Endothelial cell of umbilical vein (primary cell): ENCODE data around the gene JDP2. TPM values are rescaled to one million over a fixed set of nuclear protein-coding genes. Genes with fewer than 3 reads are reported as not detected.

Experiments used
- BruUV-seq: library from RNA; stranded (reverse); fragments of 400-500 nt; replicated peaks from 2 replicates; lab custom pipeline; 2021; lab: Mats Ljungman, UMichigan
- CTCF ChIA-PET: fragments of 300-600, 350-600 bp; sonication (Branson Sonifier 250); formaldehyde crosslinking; loops from one replicate; lab custom pipeline; 2021; ENCODE audit warnings: antibody characterized with exemption, inconsistent platforms; lab: Charles Lee
- POLR2A ChIA-PET: fragments of 300-600, 350-600 bp; sonication (Branson Sonifier 250); formaldehyde crosslinking; loops from one replicate; lab custom pipeline; 2021; ENCODE audit warnings: antibody characterized with exemption, inconsistent platforms; lab: Charles Lee
- DNase-seq: peaks from one replicate; pipeline ENCODE4 v3.0.0-alpha.2; 2011; ENCODE audit warnings: low read depth, low spot score
- FAIRE-seq: peaks from 2 replicates; lab custom pipeline; 2011; peaks lifted over from hg19 to GRCh38; lab: Jason Lieb, UNC
- H2AFZ ChIP-seq: 2 replicates; pipeline ENCODE4 v1.6.0; 2012; ENCODE audit warnings: low read depth, low read length, control low read depth, inconsistent platforms
- H3K27ac ChIP-seq: 2 replicates; pipeline ENCODE4 v1.5.1; 2011; ENCODE audit warnings: low read depth, mild to moderate bottlenecking, control low read depth, low read length, moderate library complexity; ENCODE audit not compliant: insufficient read depth
- H3K27me3 ChIP-seq, 2 experiments: 2 replicates each; pipeline versions ENCODE4 v1.6.0 to v1.6.1; 2011; ENCODE audit warnings: low read length in 2 of 2, mixed read lengths in 1 of 2; ENCODE audit not compliant: control insufficient read depth in 2 of 2, insufficient read depth in 2 of 2
- H3K36me3 ChIP-seq, 2 experiments: 2 replicates in 1 of 2; 3 replicates in 1 of 2; pipeline ENCODE4 v1.5.1; 2011; ENCODE audit warnings: low read length in 2 of 2, mild to moderate bottlenecking in 1 of 2, moderate library complexity in 1 of 2; ENCODE audit not compliant: control insufficient read depth in 2 of 2, insufficient read depth in 2 of 2; ENCODE audit errors: extremely low read depth in 1 of 2
- H3K4me1 ChIP-seq: 3 replicates; pipeline ENCODE4 v1.5.1; 2011; ENCODE audit warnings: mild to moderate bottlenecking, low read length; ENCODE audit not compliant: control insufficient read depth, insufficient read depth; ENCODE audit errors: extremely low read depth
- H3K4me2 ChIP-seq: 2 replicates; pipeline ENCODE4 v1.6.1; 2011; ENCODE audit warnings: low read length, control low read depth, mixed read lengths; ENCODE audit not compliant: insufficient read depth
- H3K4me3 ChIP-seq, 3 experiments: fragments of 200-600 bp in 1 of 3; sonication (generic), shearing (Covaris generic) in 1 of 3; replicated peaks in 1 of 3; 2 replicates each; pipeline ENCODE4 v1.5.1; 2011 to 2016; ENCODE audit warnings: control low read depth in 3 of 3, low read length in 3 of 3, mild to moderate bottlenecking in 2 of 3, inconsistent platforms in 1 of 3, low read depth in 1 of 3, moderate library complexity in 1 of 3; ENCODE audit not compliant: insufficient read depth in 1 of 3
- H3K79me2 ChIP-seq: 2 replicates; pipeline ENCODE4 v1.6.0; 2012; ENCODE audit warnings: low read length, inconsistent platforms; ENCODE audit not compliant: control insufficient read depth, insufficient read depth
- H3K9ac ChIP-seq: replicated peaks from 2 replicates; pipeline ENCODE3; 2011; ENCODE audit warnings: low read length, control low read depth; ENCODE audit not compliant: insufficient read depth; ENCODE audit errors: extremely low read depth
- H3K9me1 ChIP-seq: replicated peaks from 3 replicates; pipeline ENCODE4 v1.6.0; 2011; ENCODE audit warnings: mild to moderate bottlenecking, low read length; ENCODE audit not compliant: control insufficient read depth, insufficient read depth; ENCODE audit errors: extremely low read depth
- H3K9me3 ChIP-seq: replicated peaks from 2 replicates; pipeline ENCODE4 v1.5.1; 2012; ENCODE audit warnings: low read length, inconsistent platforms; ENCODE audit not compliant: control insufficient read depth, insufficient read depth
- H4K20me1 ChIP-seq: replicated peaks from 2 replicates; pipeline ENCODE3; 2011; ENCODE audit warnings: mild to moderate bottlenecking, low read length; ENCODE audit not compliant: control insufficient read depth, insufficient read depth; ENCODE audit errors: extremely low read depth
- EZH2 ChIP-seq: IDR thresholded peaks from 2 replicates; pipeline ENCODE4 v1.6.1; 2012; ENCODE audit warnings: borderline replicate concordance, low read depth, mild to moderate bottlenecking, moderate library complexity, low read length, inconsistent platforms; ENCODE audit not compliant: severe bottlenecking
- FOS ChIP-seq: IDR thresholded peaks from 2 replicates; pipeline ENCODE4 v1.6.1; 2011; ENCODE audit warnings: mild to moderate bottlenecking, low read length, moderate library complexity, borderline replicate concordance; ENCODE audit not compliant: insufficient read depth
- GATA2 ChIP-seq: IDR thresholded peaks from 2 replicates; pipeline ENCODE4 v1.7.0; 2011; ENCODE audit warnings: low read depth, mild to moderate bottlenecking, moderate library complexity, mixed read lengths, low read length; ENCODE audit not compliant: insufficient read length, insufficient read depth
- JUN ChIP-seq: IDR thresholded peaks from 2 replicates; pipeline ENCODE4 v1.6.1; 2011; ENCODE audit warnings: borderline replicate concordance, low read depth; ENCODE audit not compliant: insufficient read length, insufficient read depth
- MAX ChIP-seq: IDR thresholded peaks from 2 replicates; pipeline ENCODE4 v1.6.1; 2011; ENCODE audit not compliant: insufficient read depth, insufficient read length
- MYC ChIP-seq: IDR thresholded peaks from one replicate; pipeline ENCODE4 v1.6.1; 2011; ENCODE audit warnings: mild to moderate bottlenecking, low read depth, low read length
- POLR2A ChIP-seq: IDR thresholded peaks from 2 replicates; pipeline ENCODE4 v1.6.1; 2012; ENCODE audit warnings: low read depth, mild to moderate bottlenecking, control low read depth, low read length
- POLR2AphosphoS5 ChIP-seq: IDR thresholded peaks from 2 replicates; pipeline ENCODE4 v1.6.1; 2012; ENCODE audit warnings: low read depth, mild to moderate bottlenecking, control low read depth, low read length, moderate library complexity; ENCODE audit not compliant: insufficient read depth
- dilution Hi-C: fragments of 300-500 bp; cut with MboI; formaldehyde crosslinking; loops from one replicate; pipeline ENCODE4 v1.15.0; 2019; ENCODE audit warnings: low sequenced_read_pairs; ENCODE audit not compliant: extremely low pct_ligation_motif_present
- intact Hi-C: fragments of 100-400 bp; cut with micrococcal nuclease; formaldehyde crosslinking; loops from one replicate; pipeline ENCODE4 v1.10.0; 2022
- polyA plus RNA-seq, 4 experiments: library from polyadenylated mRNA; depleted of rRNA in 3 of 4; stranded (reverse) in 3 of 4; unstranded in 1 of 4; fragments of >200 nt; gene quantifications; 2 replicates each; pipeline versions ENCODE4 v1.2.1 to v1.2.3, GENCODE V29; 2011 to 2012; ENCODE audit warnings: missing spikeins in 1 of 4
- total RNA-seq: library from RNA; stranded (reverse); gene quantifications from 2 replicates; pipeline ENCODE4 v1.2.3, GENCODE V29; 2021
- TF ChIP-seq, protein P1 (sequence below), 2 donors: IDR thresholded peaks; 1 replicate in 1 of 2; 2 replicates in 1 of 2; pipeline ENCODE4 v1.5.1; 2011; ENCODE audit warnings: low read length in 2 of 2, mild to moderate bottlenecking in 2 of 2, moderate library complexity in 2 of 2, control low read depth in 1 of 2, inconsistent platforms in 1 of 2, low read depth in 1 of 2; ENCODE audit not compliant: insufficient read depth in 1 of 2; ENCODE audit errors: extremely low read depth in 1 of 2

JDP2 gene
- total and polyA plus RNA-seq, 2 donors (not counting 3 experiments of a cell fraction or from before 2014, with no cell fraction given): 3.2 to 10.6 TPM

GRCh38 chr14:75467763-75468162 is 39.9 kb downstream of the JDP2 start:
- Histone ChIP-seq H4K20me1 (no peaks in the 10 kb centered on the region), H3K4me2 (no peak overlapping the region), H3K9me1 (no peaks in the 10 kb centered on the region), H3K79me2 (no peaks in the 10 kb centered on the region), H3K4me1 (no peaks in the 10 kb centered on the region), H3K4me3 (no peak overlapping the region), H3K9me3 (no peaks in the 10 kb centered on the region), H3K27ac (no peak overlapping the region), H3K27me3 (no peaks in the 10 kb centered on the region), H3K9ac (no peak overlapping the region), H3K36me3 (peaks cover 0 to 3% of the 10 kb centered on the region in 2 experiments), H2AFZ (no peak overlapping the region)
- ChIA-PET POLR2A (no interaction called here), CTCF (interaction anchor here (0.7 kb wide), 1 partner anchor 11 kb away, joined by 4 read pairs; no protein-coding TSS in a partner anchor)
- dilution Hi-C loops: no loop called here
- intact Hi-C loops: no loop called here
- FAIRE-seq (no peak), DNase-seq (no peak)
- TF ChIP-seq MYC (no peak), JUN (no peak), GATA2 (no peak), POLR2AphosphoS5 (no peak), POLR2A (no peak), EZH2 (no peak), FOS (no peak), MAX (no peak)
- TF ChIP-seq, protein P1, sequence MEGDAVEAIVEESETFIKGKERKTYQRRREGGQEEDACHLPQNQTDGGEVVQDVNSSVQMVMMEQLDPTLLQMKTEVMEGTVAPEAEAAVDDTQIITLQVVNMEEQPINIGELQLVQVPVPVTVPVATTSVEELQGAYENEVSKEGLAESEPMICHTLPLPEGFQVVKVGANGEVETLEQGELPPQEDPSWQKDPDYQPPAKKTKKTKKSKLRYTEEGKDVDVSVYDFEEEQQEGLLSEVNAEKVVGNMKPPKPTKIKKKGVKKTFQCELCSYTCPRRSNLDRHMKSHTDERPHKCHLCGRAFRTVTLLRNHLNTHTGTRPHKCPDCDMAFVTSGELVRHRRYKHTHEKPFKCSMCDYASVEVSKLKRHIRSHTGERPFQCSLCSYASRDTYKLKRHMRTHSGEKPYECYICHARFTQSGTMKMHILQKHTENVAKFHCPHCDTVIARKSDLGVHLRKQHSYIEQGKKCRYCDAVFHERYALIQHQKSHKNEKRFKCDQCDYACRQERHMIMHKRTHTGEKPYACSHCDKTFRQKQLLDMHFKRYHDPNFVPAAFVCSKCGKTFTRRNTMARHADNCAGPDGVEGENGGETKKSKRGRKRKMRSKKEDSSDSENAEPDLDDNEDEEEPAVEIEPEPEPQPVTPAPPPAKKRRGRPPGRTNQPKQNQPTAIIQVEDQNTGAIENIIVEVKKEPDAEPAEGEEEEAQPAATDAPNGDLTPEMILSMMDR (IDR thresholded peaks at IDR 0.05; ENCODE audit: extremely low read depth in 1 of 2, insufficient read depth in 1 of 2, low read depth in 1 of 2, low read length in 2 of 2): no peak
- BruUV-seq: no TSS peak
